ENCODE measurements around the gene TF. TPM values are rescaled to one million over a fixed set of nuclear protein-coding genes. Genes with fewer than 3 reads are reported as not detected.

The TF gene
- total RNA-seq, 1 donor from 2014 or later, result 2.3 TPM

- no peak overlapping the region for H3K4me3 Mint-ChIP-seq (ENCODE audit: unreplicated experiment)
- no peaks in the 10 kb centered on the region for H3K27me3 Mint-ChIP-seq (ENCODE audit: unreplicated experiment)
- H3K36me3 Mint-ChIP-seq (ENCODE audit: unreplicated experiment), result peaks cover 4% of the 10 kb centered on the region
These were observed 35.4 kb downstream of the TF start for GRCh38 chr3:133781570-133781969.

GRCh38 chr3:133782454-133782853, 36.3 kb downstream of the TF start:
- H3K36me3 Mint-ChIP-seq (ENCODE audit: unreplicated experiment), result peaks cover 4% of the 10 kb centered on the region
- peaks cover 4% of the 10 kb centered on the region for H3K9me3 Mint-ChIP-seq (ENCODE audit: unreplicated experiment)
- no peak for TF ChIP-seq CTCF (IDR thresholded peaks at IDR 0.05; ENCODE audit: partially characterized antibody, unreplicated experiment)
- H3K27ac Mint-ChIP-seq (ENCODE audit: unreplicated experiment), result no peak overlapping the region
- H3K4me1 Mint-ChIP-seq (ENCODE audit: low read depth, unreplicated experiment), result no peaks in the 10 kb centered on the region
- no peaks in the 10 kb centered on the region for H3K27me3 Mint-ChIP-seq (ENCODE audit: unreplicated experiment)
- no peak for DNase-seq
- no peak overlapping the region for H3K4me3 Mint-ChIP-seq (ENCODE audit: unreplicated experiment)

More at GRCh38 chr3:133781570-133781969, 35.4 kb downstream of the TF start:
- H3K4me1 Mint-ChIP-seq (ENCODE audit: low read depth, unreplicated experiment), result no peaks in the 10 kb centered on the region
- no peak overlapping the region for H3K27ac Mint-ChIP-seq (ENCODE audit: unreplicated experiment)
- DNase-seq, result no peak
- TF ChIP-seq CTCF (IDR thresholded peaks at IDR 0.05; ENCODE audit: partially characterized antibody, unreplicated experiment), result no peak
- peaks cover 4% of the 10 kb centered on the region for H3K9me3 Mint-ChIP-seq (ENCODE audit: unreplicated experiment)

- no peak overlapping the region for H3K27ac Mint-ChIP-seq (ENCODE audit: unreplicated experiment)
- no peak for TF ChIP-seq CTCF (IDR thresholded peaks at IDR 0.05; ENCODE audit: partially characterized antibody, unreplicated experiment)
- H3K27me3 Mint-ChIP-seq (ENCODE audit: unreplicated experiment), result no peaks in the 10 kb centered on the region
- DNase-seq, result no peak
- H3K4me3 Mint-ChIP-seq (ENCODE audit: unreplicated experiment), result no peak overlapping the region
- H3K36me3 Mint-ChIP-seq (ENCODE audit: unreplicated experiment), result peaks cover 4% of the 10 kb centered on the region
- no peaks in the 10 kb centered on the region for H3K4me1 Mint-ChIP-seq (ENCODE audit: low read depth, unreplicated experiment)
- H3K9me3 Mint-ChIP-seq (ENCODE audit: unreplicated experiment), result peaks cover 4% of the 10 kb centered on the region
These were observed 37.6 kb downstream of the TF start for GRCh38 chr3:133783762-133784161.

GRCh38 chr3:133788024-133788423, 41.8 kb downstream of the TF start:
- H3K9me3 Mint-ChIP-seq (ENCODE audit: unreplicated experiment), result peaks cover 6% of the 10 kb centered on the region
- TF ChIP-seq CTCF (IDR thresholded peaks at IDR 0.05; ENCODE audit: partially characterized antibody, unreplicated experiment), result no peak
- H3K27ac Mint-ChIP-seq (ENCODE audit: unreplicated experiment), result no peak overlapping the region
- no peak for DNase-seq
- no peaks in the 10 kb centered on the region for H3K27me3 Mint-ChIP-seq (ENCODE audit: unreplicated experiment)
- H3K4me3 Mint-ChIP-seq (ENCODE audit: unreplicated experiment), result no peak overlapping the region
- peaks cover 9% of the 10 kb centered on the region for H3K36me3 Mint-ChIP-seq (ENCODE audit: unreplicated experiment)
- H3K4me1 Mint-ChIP-seq (ENCODE audit: low read depth, unreplicated experiment), result no peaks in the 10 kb centered on the region

- H3K4me3 Mint-ChIP-seq (ENCODE audit: unreplicated experiment), result no peak overlapping the region
These were observed 46.1 kb downstream of the TF start for GRCh38 chr3:133792171-133792763.

More at GRCh38 chr3:133792171-133792763, 46.1 kb downstream of the TF start:
- H3K4me1 Mint-ChIP-seq (ENCODE audit: low read depth, unreplicated experiment), result no peaks in the 10 kb centered on the region
- no peak overlapping the region for H3K27ac Mint-ChIP-seq (ENCODE audit: unreplicated experiment)
- peaks cover 3% of the 10 kb centered on the region for H3K9me3 Mint-ChIP-seq (ENCODE audit: unreplicated experiment)
- DNase-seq, result no peak
- no peak for TF ChIP-seq CTCF (IDR thresholded peaks at IDR 0.05; ENCODE audit: partially characterized antibody, unreplicated experiment)
- H3K36me3 Mint-ChIP-seq (ENCODE audit: unreplicated experiment), result peaks cover 5% of the 10 kb centered on the region
- H3K27me3 Mint-ChIP-seq (ENCODE audit: unreplicated experiment), result no peaks in the 10 kb centered on the region

Measured in glutamatergic neuron (in vitro differentiated cells).